Endothelial cell of umbilical vein (primary cell): ENCODE measurements around the gene HECTD4.

ENCODE experiments used
- CTCF ChIP-seq, 2 donors: IDR thresholded peaks; 1 replicate in 1 of 2; 2 replicates in 1 of 2; pipeline ENCODE4 v1.5.1; 2011; ENCODE audit warnings: low read length in 2 of 2, mild to moderate bottlenecking in 2 of 2, moderate library complexity in 2 of 2, control low read depth in 1 of 2, inconsistent platforms in 1 of 2, low read depth in 1 of 2; ENCODE audit not compliant: insufficient read depth in 1 of 2; ENCODE audit errors: extremely low read depth in 1 of 2
- EZH2 ChIP-seq: IDR thresholded peaks from 2 replicates; pipeline ENCODE4 v1.6.1; 2012; ENCODE audit warnings: borderline replicate concordance, low read depth, mild to moderate bottlenecking, moderate library complexity, low read length, inconsistent platforms; ENCODE audit not compliant: severe bottlenecking
- MAX ChIP-seq: IDR thresholded peaks from 2 replicates; pipeline ENCODE4 v1.6.1; 2011; ENCODE audit not compliant: insufficient read depth, insufficient read length
- POLR2A ChIP-seq: IDR thresholded peaks from 2 replicates; pipeline ENCODE4 v1.6.1; 2012; ENCODE audit warnings: low read depth, mild to moderate bottlenecking, control low read depth, low read length
- POLR2AphosphoS5 ChIP-seq: IDR thresholded peaks from 2 replicates; pipeline ENCODE4 v1.6.1; 2012; ENCODE audit warnings: low read depth, mild to moderate bottlenecking, control low read depth, low read length, moderate library complexity; ENCODE audit not compliant: insufficient read depth

GRCh38 chr12:112233242-112233641, 149.0 kb downstream of the HECTD4 start:
- TF ChIP-seq CTCF (IDR thresholded peaks at IDR 0.05; ENCODE audit: extremely low read depth in 1 of 2, insufficient read depth in 1 of 2, low read depth in 1 of 2, low read length in 2 of 2), result no peak
- no peak for TF ChIP-seq MAX
- TF ChIP-seq POLR2A, result no peak
- no peak for TF ChIP-seq POLR2AphosphoS5
- TF ChIP-seq EZH2, result no peak
